DMS79 (cell line): ENCODE data around the gene EMC8.
A peak's percentile ranks its signal among the peaks of the same experiment; 100 is the strongest.
"Not testable (repeated sequence)": the region's sequence is repeated elsewhere in the genome, so short reads cannot be mapped to it uniquely, and the experiment has no call there.

Source experiments
- DNase-seq: peaks from one replicate; lab custom pipeline; 2025; lab: John Stamatoyannopoulos, UW

EMC8 gene

DNA sequence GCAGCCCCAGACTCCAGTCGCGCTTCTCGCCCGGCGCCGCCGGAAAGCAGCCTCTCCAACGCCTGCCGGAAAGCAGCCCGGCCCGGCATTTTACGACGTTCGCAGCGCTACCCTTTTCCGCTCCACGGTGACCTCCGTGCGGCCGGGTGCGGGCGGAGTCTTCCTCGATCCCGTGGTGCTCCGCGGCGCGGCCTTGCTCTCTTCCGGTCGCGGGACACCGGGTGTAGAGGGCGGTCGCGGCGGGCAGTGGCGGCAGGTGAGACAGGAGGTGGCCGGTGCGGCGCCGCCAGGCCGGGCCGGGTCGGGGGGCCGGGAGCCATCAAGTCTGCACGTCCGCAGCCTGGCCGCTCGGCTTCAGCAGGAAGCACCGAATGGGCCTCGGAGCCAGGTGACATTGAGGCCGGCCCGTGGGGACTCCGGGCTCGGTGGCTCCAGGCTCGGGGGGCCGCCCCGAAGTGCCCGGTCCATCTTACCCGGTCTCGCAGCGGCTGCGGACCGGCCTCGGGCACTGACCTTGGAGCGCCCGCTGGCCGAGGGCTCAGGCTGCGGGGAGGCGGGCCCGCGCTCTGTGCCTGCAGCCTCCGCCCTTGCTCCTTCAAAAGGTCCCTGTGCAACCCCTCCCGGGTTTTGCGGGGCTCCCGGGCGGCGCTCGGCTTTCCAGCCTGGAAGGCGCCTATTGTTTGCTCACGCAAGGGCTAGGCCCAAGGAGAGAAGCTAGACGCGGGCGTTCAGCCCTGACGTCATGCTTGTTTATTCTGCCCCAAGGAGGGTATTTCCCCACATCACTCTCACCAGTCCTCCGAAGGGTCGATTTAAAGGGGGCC, at the start of gene EMC8, which contains the start of gene COX4I1:
EMC8 (minus strand) TSS at position 48 of the 824 bp plus-strand sequence. CDS start 249 bp downstream, outside the sequence.
COX4I1 (plus strand) TSS at position 199 of the 824 bp plus-strand sequence. CDS start 1,511 bp downstream, outside the sequence.
- peak; percentile 36 for DNase-seq

DNA sequence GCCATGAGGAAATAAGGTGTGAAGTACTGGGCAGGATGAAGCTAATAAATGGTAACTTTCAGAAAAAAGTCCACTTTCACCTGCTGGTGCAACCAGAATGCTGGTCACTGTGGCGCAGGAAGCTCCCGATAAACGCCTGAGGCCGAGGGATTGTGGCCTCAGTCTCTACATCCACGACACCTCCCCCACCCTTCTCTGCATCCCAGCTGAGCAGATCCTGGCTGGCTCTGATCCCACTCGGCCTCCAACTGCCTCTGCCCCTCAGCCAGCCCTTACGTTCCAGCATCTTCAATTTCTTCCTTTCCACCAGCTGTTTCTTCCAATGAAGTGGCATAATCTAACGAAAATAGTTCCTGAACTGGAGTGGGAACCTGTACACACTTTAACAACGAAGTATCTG, 49.6 kb upstream of the EMC8 start:
- DNase-seq: peak; percentile 24

DNA sequence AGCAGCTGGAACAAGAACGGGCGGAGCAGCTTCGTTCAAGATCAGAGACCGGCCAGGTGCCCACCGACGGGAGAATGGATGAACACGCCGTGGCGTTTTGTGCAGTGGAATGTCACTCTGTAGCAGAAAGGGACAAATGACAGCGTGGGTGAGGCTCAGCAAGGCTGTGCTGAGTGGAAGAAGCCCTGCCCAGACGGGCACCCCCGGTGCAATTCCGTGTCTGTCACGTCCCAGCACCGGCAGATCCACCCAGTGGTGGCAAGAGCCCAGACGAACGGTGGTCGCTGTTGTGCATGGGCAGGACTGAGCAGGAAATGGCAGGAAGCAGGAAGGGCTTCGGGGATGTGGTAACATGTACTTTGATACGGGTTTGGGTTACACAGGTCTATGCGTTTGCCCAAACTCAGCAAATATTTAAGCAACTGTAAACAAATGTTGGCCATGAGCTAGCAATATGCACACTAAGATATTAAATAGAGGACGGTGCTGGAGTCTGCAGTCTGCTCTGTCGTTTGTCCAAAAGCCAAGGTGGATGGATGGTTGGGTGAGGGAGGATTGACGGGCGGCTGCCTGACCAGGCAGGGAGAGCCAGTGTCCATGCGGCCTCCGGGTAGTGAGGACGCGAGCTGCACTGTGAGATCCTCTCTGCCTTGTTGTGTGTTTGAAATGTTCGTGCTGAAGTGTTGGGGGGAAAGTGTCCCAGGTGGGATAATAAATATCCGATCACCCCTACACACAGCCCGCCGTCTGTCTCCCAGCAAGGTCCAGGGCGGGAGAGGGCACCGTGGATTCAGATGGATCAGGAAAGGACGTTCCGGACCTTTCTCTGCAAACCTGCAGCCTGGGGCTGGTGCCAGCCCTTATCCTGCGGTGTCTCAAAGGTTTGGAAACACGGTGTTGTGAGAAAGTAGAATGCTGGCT, 48.6 kb upstream of the EMC8 start:
- DNase-seq: no peak

- DNase-seq: no peak
Measured at GRCh38 chr16:85847036-85847435, 47.7 kb upstream of the EMC8 start.

DNA sequence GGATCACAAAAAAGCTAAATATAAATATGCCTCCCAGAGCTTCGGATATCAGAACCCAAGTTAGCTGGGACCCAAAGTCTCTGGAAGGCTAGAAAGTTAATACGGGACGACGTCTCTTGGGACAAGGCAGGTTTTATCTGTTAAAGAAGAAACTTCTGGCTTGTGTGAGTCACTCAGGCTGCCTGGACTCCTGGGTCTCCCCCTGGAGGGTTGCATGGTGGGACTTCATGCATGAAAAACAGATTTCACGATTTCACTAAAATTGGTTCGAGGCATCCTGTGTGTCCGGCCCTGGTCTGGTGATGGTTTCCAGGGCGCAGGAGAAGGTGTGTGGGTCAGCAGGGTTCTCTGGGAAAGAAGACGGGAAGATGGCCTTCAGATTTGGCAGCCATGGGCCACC, 47.1 kb upstream of the EMC8 start:
- DNase-seq: no peak

DNA sequence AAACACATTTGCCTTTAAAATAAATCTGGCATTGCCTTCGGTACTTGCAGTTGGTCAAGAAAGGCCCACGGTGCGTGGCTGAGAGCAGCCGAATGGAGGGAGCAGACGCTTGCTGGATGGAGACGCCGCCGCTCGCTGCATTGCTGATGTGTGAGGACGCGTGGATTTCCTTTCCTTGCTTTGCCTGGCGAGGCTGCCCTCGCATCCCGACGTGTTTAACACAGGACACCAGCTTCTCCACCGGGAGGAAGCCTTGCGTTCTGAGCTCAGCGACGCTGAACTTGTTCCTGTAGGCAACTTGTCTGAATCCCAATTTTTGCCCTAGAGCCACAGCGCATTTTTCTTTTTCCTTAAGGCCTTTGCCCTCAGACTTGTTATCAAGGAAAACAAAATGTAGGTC, 45.9 kb upstream of the EMC8 start:
- no peak for DNase-seq

DNA sequence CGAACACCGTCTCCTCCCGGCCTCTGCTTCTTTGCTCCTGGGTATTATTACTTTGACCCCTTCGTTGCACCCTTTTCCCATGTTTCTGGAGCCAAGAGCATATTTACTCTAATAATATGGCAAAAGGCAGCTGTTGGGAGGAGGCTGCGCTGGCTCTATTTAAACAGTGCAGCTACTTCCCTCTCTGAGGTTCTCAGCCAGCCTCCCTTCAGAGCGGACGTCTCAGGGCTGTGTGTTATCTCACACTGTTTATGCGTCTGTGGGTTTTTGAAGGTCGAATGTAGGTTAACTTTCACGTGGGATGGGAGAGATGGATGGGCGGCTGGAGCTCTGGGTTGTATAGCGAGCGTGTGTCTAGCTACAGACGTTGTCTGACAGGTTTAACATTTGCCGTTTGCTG, 45.4 kb upstream of the EMC8 start:
- no peak for DNase-seq

GRCh38 chr16:85844169-85844481, 44.8 kb upstream of the EMC8 start:
- no peak for DNase-seq

DNA sequence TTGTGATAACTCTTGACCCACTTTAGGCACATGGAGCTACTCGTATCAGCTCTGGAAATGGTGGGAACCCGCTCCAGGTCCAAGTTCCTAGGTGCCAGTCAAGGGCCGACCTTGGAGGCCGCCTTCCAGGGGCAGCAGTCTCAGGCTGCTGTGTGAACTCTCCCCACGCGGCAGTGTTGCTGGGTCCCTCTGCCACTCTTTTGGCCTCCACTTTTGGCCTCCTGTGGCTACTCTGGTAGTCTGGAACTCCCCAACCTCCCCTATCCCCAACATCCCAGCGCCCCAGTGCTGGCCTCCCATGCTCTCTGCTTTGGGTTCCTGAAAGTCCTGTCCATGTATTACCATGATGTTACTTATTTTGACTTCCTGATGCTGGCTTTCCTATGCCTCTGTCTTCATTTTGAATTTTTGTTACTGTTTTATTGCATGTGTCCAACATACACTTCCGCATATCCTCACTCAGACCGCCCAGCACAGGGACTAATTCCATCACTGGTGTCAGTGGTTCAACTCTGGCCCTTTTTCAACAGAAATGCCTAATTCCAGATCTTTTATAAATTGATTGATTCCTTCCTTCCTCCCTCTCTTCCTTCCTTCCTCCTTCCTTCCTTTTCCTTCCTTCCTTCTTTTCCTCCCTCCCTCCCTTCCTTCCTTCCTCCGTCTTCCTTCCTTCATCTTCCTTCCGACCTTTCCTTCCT, 44.3 kb upstream of the EMC8 start:
- DNase-seq: no peak

DNA sequence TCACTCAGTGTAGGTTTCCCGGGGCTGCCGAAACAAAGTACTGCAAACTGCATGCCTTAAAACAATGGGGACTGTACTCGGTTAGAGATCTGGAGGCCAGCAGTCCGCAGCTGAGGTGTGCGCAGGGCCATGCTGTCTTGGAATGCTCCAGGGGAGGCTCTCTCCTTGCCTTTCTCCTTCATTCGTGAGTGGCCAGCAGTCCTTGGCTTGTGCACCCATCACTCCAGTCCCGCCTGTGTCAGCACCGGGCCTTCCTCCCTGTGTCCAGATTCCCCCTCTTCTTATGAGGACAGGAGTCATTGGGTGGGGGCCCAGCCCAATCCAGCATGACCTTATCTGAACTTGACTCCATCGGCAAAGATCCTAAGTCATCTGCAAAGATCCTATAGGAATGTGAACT, 43.5 kb upstream of the EMC8 start:
- DNase-seq: no peak

DNA sequence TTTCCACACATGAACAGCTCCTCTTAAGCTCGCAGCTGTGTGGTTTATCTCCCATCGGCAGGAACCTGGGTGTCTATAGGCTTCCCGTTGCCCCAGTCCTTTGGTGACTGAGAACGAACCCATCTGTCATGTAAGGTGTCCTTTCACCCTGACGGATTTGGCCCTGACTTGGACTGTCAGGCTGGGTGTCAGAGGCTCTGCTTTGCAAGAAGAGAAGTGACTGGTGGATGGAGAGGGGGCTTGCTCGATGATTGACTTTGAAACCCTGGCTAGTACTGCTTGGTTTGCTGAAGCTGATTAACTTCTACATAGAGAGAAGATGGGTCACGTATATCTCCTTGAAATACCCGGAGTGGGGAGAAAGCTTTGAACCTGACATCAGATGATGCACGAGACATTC, 43.1 kb upstream of the EMC8 start:
- no peak for DNase-seq

- DNase-seq: no peak
Measured at GRCh38 chr16:85840801-85841200, 41.5 kb upstream of the EMC8 start.

DNA sequence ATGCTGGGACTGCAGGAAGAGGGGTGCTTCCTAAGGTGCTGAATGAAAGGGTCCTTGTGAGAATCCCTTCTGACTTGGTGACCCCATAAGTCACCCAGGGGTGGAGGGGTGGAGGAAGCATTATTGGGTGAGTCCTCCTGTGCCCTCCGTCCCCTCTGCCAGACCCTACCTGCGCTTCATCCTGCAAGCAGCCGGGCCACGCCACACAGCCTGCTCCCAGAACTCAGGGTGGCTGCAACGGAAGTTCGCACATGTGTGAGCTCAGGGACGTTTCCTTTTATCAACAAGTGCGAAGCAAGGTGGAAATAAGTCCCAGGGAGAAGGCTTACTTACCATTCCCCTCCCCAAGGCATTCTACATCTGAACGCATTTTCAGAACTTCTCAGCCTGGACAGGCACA, 41.1 kb upstream of the EMC8 start:
- no peak for DNase-seq

- DNase-seq: no peak
Measured at GRCh38 chr16:85839681-85840240, 40.4 kb upstream of the EMC8 start.

DNA sequence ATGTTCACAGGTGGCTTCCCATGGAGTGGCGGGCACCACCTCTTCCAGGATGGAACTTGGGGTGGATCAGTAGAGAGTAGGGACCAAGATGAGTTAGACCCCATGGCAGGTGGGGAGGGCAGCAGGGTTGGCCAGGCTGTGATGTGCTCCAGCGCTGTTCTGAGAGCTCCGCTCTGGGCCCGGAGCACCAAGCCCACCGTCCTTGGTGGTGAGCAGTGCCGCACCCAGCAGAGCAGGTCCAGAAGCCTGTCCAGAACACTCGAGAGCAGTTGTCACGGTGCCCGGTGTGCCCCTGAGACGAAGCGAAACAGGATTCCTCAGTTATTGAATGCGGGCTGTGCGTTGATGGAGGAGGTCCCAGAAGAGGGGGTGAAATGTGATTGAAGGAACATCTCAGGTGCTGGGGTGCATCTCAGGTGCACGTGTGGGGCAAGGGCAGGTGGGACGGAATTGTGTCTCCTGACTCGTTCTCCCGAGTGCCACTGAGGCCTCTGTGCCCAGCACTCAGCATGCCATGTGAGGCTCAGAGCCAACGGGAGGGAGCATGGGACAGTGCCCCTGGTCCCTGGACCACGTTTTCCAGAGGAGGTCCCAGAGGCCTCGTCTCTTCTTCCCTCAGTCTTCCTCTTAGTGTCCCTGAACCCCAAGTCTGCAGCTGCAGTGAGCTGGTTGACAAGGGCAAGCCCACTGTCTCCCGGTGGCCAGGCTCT, 39.7 kb upstream of the EMC8 start:
- DNase-seq: no peak

- no peak for DNase-seq
Measured at GRCh38 chr16:85838381-85838780, 39.0 kb upstream of the EMC8 start.

DNA sequence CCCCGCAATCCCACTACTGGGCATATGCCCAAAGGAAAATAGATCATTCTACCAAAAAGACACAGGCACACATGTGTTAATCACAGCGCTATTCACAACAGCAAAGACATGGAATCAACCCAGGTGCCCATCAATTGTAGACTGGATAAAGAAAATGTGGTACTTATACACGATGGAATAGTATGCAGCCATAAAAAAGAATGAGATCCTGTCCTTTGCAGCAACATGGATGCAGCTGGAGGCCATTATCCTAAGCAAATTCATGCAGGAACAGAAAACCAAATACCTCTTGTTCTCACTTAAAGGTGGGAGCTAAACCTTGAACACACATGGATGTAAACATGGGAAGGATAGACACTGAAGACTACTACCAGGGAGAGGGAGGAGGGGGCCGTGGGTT, 38.3 kb upstream of the EMC8 start:
- not testable (repeated sequence) for DNase-seq

GRCh38 chr16:85836706-85837582, 37.6 kb upstream of the EMC8 start:
- no peak for DNase-seq

GRCh38 chr16:85835956-85836705, 36.8 kb upstream of the EMC8 start:
- no peak for DNase-seq
